Mesenchymal stem cell (in vitro differentiated cells and primary cell): ENCODE measurements around the gene CRACR2A.

Experiments used
- DNase-seq: peaks from one replicate; pipeline ENCODE4 v3.0.0-alpha.2; 2013
- H2AFZ ChIP-seq: one replicate; pipeline ENCODE4 v1.6.1; 2013; ENCODE audit warnings: low read depth, mild to moderate bottlenecking, control low read depth, inconsistent platforms, low read length, moderate library complexity
- H2AK5ac ChIP-seq: 2 replicates; pipeline ENCODE4 v1.6.1; 2013; ENCODE audit warnings: low read length, moderate library complexity, mild to moderate bottlenecking, inconsistent platforms; ENCODE audit not compliant: severe bottlenecking
- H2BK120ac ChIP-seq: one replicate; pipeline ENCODE4 v1.6.1; 2013; ENCODE audit warnings: low read depth, mild to moderate bottlenecking, inconsistent platforms, low read length, moderate library complexity
- H2BK12ac ChIP-seq, 2 experiments: one replicate each; pipeline ENCODE4 v1.6.1; 2013; ENCODE audit warnings: inconsistent platforms in 2 of 2, low read length in 2 of 2, mild to moderate bottlenecking in 2 of 2, moderate library complexity in 2 of 2, control low read depth in 1 of 2
- H2BK15ac ChIP-seq: one replicate; pipeline ENCODE4 v1.6.1; 2013; ENCODE audit warnings: mild to moderate bottlenecking, low read depth, inconsistent platforms; ENCODE audit not compliant: poor library complexity, severe bottlenecking
- H2BK5ac ChIP-seq: 2 replicates; pipeline ENCODE4 v1.6.1; 2013; ENCODE audit warnings: low read depth, mild to moderate bottlenecking, low read length, control low read depth, inconsistent platforms; ENCODE audit not compliant: poor library complexity, severe bottlenecking
- H3K14ac ChIP-seq, 2 experiments: one replicate each; pipeline ENCODE4 v1.6.1; 2013; ENCODE audit warnings: inconsistent platforms in 2 of 2, low read length in 2 of 2, control low read depth in 1 of 2, mild to moderate bottlenecking in 1 of 2, moderate library complexity in 1 of 2
- H3K18ac ChIP-seq, 2 experiments: one replicate each; pipeline ENCODE4 v1.6.1; 2013; ENCODE audit warnings: inconsistent platforms in 2 of 2, low read length in 2 of 2, control low read depth in 1 of 2, low read depth in 1 of 2, mild to moderate bottlenecking in 1 of 2
- H3K23ac ChIP-seq, 2 experiments: one replicate each; pipeline ENCODE4 v1.6.1; 2013; ENCODE audit warnings: inconsistent platforms in 2 of 2, low read length in 2 of 2, mild to moderate bottlenecking in 2 of 2, moderate library complexity in 2 of 2, control low read depth in 1 of 2
- H3K27ac ChIP-seq: 2 replicates; pipeline ENCODE4 v1.5.1; 2013; ENCODE audit warnings: mild to moderate bottlenecking, moderate library complexity, low read length, control low read depth, inconsistent platforms; ENCODE audit not compliant: poor library complexity, severe bottlenecking
- H3K27me3 ChIP-seq, 2 experiments: 2 replicates each; pipeline versions ENCODE4 v1.6.1 to v1.7.0; 2013; ENCODE audit warnings: low read length in 2 of 2, mild to moderate bottlenecking in 2 of 2, moderate library complexity in 2 of 2, control low read depth in 1 of 2, inconsistent platforms in 1 of 2; ENCODE audit not compliant: control insufficient read depth in 1 of 2, insufficient read depth in 1 of 2
- H3K36me3 ChIP-seq, 2 experiments: 2 replicates each; pipeline versions ENCODE4 v1.6.1 to v1.7.0; 2013; ENCODE audit warnings: low read length in 2 of 2, control low read depth in 1 of 2, inconsistent platforms in 1 of 2, low read depth in 1 of 2, mild to moderate bottlenecking in 1 of 2; ENCODE audit not compliant: insufficient read depth in 2 of 2, control insufficient read depth in 1 of 2
- H3K4ac ChIP-seq, 2 experiments: one replicate each; pipeline ENCODE4 v1.6.1; 2013; ENCODE audit warnings: inconsistent platforms in 2 of 2, low read length in 2 of 2, mild to moderate bottlenecking in 2 of 2, moderate library complexity in 2 of 2, control low read depth in 1 of 2, low read depth in 1 of 2
- H3K4me1 ChIP-seq: 2 replicates; pipeline ENCODE4 v1.6.1; 2013; ENCODE audit warnings: low read depth, low read length, control low read depth; ENCODE audit not compliant: control insufficient read depth, insufficient read depth
- H3K4me2 ChIP-seq: 2 replicates; pipeline ENCODE4 v1.6.1; 2013; ENCODE audit warnings: low read length, mild to moderate bottlenecking, inconsistent platforms; ENCODE audit not compliant: poor library complexity, severe bottlenecking
- H3K4me3 ChIP-seq, 2 experiments: 2 replicates each; pipeline versions ENCODE4 v1.5.1 to v1.7.0; 2013; ENCODE audit warnings: low read length in 2 of 2, mild to moderate bottlenecking in 2 of 2, control low read depth in 1 of 2, low read depth in 1 of 2; ENCODE audit not compliant: insufficient read depth in 1 of 2
- H3K79me1 ChIP-seq: replicated peaks from 2 replicates; pipeline ENCODE4 v1.6.1; 2013; ENCODE audit warnings: mild to moderate bottlenecking, control low read depth, low read length, inconsistent platforms; ENCODE audit not compliant: poor library complexity, severe bottlenecking
- H3K9ac ChIP-seq: 2 replicates; pipeline ENCODE4 v1.7.0; 2013; ENCODE audit warnings: mild to moderate bottlenecking, low read length, moderate library complexity
- H3K9me3 ChIP-seq: 2 replicates; pipeline ENCODE4 v1.7.0; 2013; ENCODE audit warnings: mild to moderate bottlenecking, low read length; ENCODE audit not compliant: control insufficient read depth
- H4K8ac ChIP-seq: one replicate; pipeline ENCODE4 v1.6.1; 2013; ENCODE audit warnings: inconsistent platforms, mild to moderate bottlenecking, low read length, moderate library complexity
- H4K91ac ChIP-seq: one replicate; pipeline ENCODE4 v1.6.1; 2013; ENCODE audit warnings: mild to moderate bottlenecking, low read length, inconsistent platforms
- WGBS: methylation state at CpG from one replicate; pipeline ENCODE4 v1.1.7; 2013; ENCODE audit warnings: mixed read lengths; 5-methylcytosine and 5-hydroxymethylcytosine counted together

The CRACR2A gene

GRCh38 chr12:3673981-3674708 lies 78.8 kb downstream of the CRACR2A start:
- DNase-seq, result no peak
- Histone ChIP-seq H3K4me2 (no peak overlapping the region), H2BK120ac (no peak overlapping the region), H3K4me1 (peaks cover 2% of the 10 kb centered on the region), H3K9me3 (no peaks in the 10 kb centered on the region), H4K8ac (no peak overlapping the region), H3K79me1 (no peaks in the 10 kb centered on the region), H3K36me3 (peaks cover 7 to 46% of the 10 kb centered on the region in 2 experiments), H3K9ac (no peak overlapping the region), H2BK5ac (no peak overlapping the region), H3K4me3 (no peak overlapping the region), H2BK15ac (no peak overlapping the region), H3K27me3 (no peaks in the 10 kb centered on the region), H2BK12ac (no peak overlapping the region), H3K4ac (no peak overlapping the region), H3K27ac (no peak overlapping the region), H3K18ac (no peak overlapping the region), H2AFZ (no peak overlapping the region), H4K91ac (no peak overlapping the region), H3K14ac (no peak overlapping the region), H3K23ac (no peak overlapping the region), H2AK5ac (no peak overlapping the region)
- 83% methylated on average over 9 of the region's 9 CpGs for WGBS

GRCh38 chr12:3672113-3672509 lies 80.8 kb downstream of the CRACR2A start:
- no peak overlapping the region for H2BK12ac ChIP-seq
- H3K79me1 ChIP-seq, result no peaks in the 10 kb centered on the region
- no peak overlapping the region for H3K4me2 ChIP-seq
- no peak overlapping the region for H3K18ac ChIP-seq
- H3K27ac ChIP-seq, result no peak overlapping the region
- DNase-seq, result no peak
- H2BK120ac ChIP-seq, result no peak overlapping the region
- no peak overlapping the region for H2AFZ ChIP-seq
- H2BK15ac ChIP-seq, result no peak overlapping the region
- no peaks in the 10 kb centered on the region for H3K9me3 ChIP-seq
- no peak overlapping the region for H3K23ac ChIP-seq
- H4K91ac ChIP-seq, result no peak overlapping the region
- H4K8ac ChIP-seq, result no peak overlapping the region
- H3K4ac ChIP-seq, result no peak overlapping the region
- no CpG with 5 or more reads among the region's 2 CpGs for whole genome bisulfite sequencing
- no peak overlapping the region for H3K4me3 ChIP-seq
- H3K14ac ChIP-seq, result no peak overlapping the region
- no peak overlapping the region for H3K9ac ChIP-seq
- no peak overlapping the region for H2BK5ac ChIP-seq
- no peaks in the 10 kb centered on the region for H3K27me3 ChIP-seq
- H3K36me3 ChIP-seq, result peaks cover 4 to 50% of the 10 kb centered on the region in 2 experiments
- H3K4me1 ChIP-seq, result peaks cover 2% of the 10 kb centered on the region
- no peak overlapping the region for H2AK5ac ChIP-seq

GRCh38 chr12:3671330-3672112 lies 81.4 kb downstream of the CRACR2A start:
- Histone ChIP-seq H3K27me3 (no peaks in the 10 kb centered on the region), H3K4me3 (no peak overlapping the region), H3K18ac (no peak overlapping the region), H3K4ac (no peak overlapping the region), H2BK15ac (no peak overlapping the region), H2BK5ac (no peak overlapping the region), H3K23ac (no peak overlapping the region), H3K36me3 (peaks cover 4 to 49% of the 10 kb centered on the region in 2 experiments), H4K8ac (no peak overlapping the region), H4K91ac (no peak overlapping the region), H3K79me1 (no peaks in the 10 kb centered on the region), H3K9ac (no peak overlapping the region), H2BK12ac (no peak overlapping the region), H3K4me2 (no peak overlapping the region), H3K9me3 (no peaks in the 10 kb centered on the region), H3K27ac (no peak overlapping the region), H3K4me1 (peaks cover 2% of the 10 kb centered on the region), H2BK120ac (no peak overlapping the region), H2AFZ (no peak overlapping the region), H3K14ac (no peak overlapping the region), H2AK5ac (no peak overlapping the region)
- DNase-seq, result no peak
- 87% methylated on average over 4 of the region's 4 CpGs for WGBS

GRCh38 chr12:3670083-3670620 lies 82.8 kb downstream of the CRACR2A start:
- H2BK15ac ChIP-seq, result no peak overlapping the region
- H2BK5ac ChIP-seq, result no peak overlapping the region
- peaks cover 2% of the 10 kb centered on the region for H3K4me1 ChIP-seq
- H2AK5ac ChIP-seq, result no peak overlapping the region
- H4K91ac ChIP-seq, result no peak overlapping the region
- WGBS, result 94% methylated on average over 5 of the region's 5 CpGs
- no peak overlapping the region for H4K8ac ChIP-seq
- H3K14ac ChIP-seq, result no peak overlapping the region
- no peak overlapping the region for H3K18ac ChIP-seq
- H3K4me2 ChIP-seq, result no peak overlapping the region
- no peak overlapping the region for H3K9ac ChIP-seq
- H3K9me3 ChIP-seq, result no peaks in the 10 kb centered on the region
- no peaks in the 10 kb centered on the region for H3K79me1 ChIP-seq
- no peak for DNase-seq
- H3K4me3 ChIP-seq, result no peak overlapping the region
- no peak overlapping the region for H3K23ac ChIP-seq
- H2BK120ac ChIP-seq, result no peak overlapping the region
- H3K27ac ChIP-seq, result no peak overlapping the region
- H3K4ac ChIP-seq, result no peak overlapping the region
- H3K27me3 ChIP-seq, result no peaks in the 10 kb centered on the region
- peaks cover 4 to 54% of the 10 kb centered on the region in 2 experiments for H3K36me3 ChIP-seq
- no peak overlapping the region for H2AFZ ChIP-seq
- H2BK12ac ChIP-seq, result no peak overlapping the region
